Neural crest cell (in vitro differentiated cells): ENCODE results near the gene TRIP11. TPM values are rescaled to one million over a fixed set of nuclear protein-coding genes. Genes with fewer than 3 reads are reported as not detected.

Experiments
- DNase-seq: peaks from one replicate; pipeline ENCODE4 v3.0.0; 2021; ENCODE audit warnings: low read depth, mixed read lengths, low spot score
- H3K27ac Mint-ChIP-seq: one replicate; pipeline ENCODE4 v1.8.0; 2021; ENCODE audit warnings: mild to moderate bottlenecking, mixed read lengths; ENCODE audit not compliant: unreplicated experiment
- H3K27me3 Mint-ChIP-seq: 2 replicates; pipeline ENCODE4 v1.8.0; 2021; ENCODE audit warnings: low read depth, mild to moderate bottlenecking, mixed read lengths
- H3K36me3 Mint-ChIP-seq: 2 replicates; pipeline ENCODE4 v1.8.0; 2021; ENCODE audit warnings: low read depth, mild to moderate bottlenecking, mixed read lengths
- H3K4me1 Mint-ChIP-seq: 2 replicates; pipeline ENCODE4 v1.8.0; 2021; ENCODE audit warnings: mixed read lengths
- H3K4me3 Mint-ChIP-seq: one replicate; pipeline ENCODE4 v1.8.0; 2021; ENCODE audit warnings: mild to moderate bottlenecking, mixed read lengths
- H3K9me3 Mint-ChIP-seq: 2 replicates; pipeline ENCODE4 v1.8.0; 2021; ENCODE audit warnings: mixed read lengths
- total RNA-seq: library from RNA; stranded (reverse); gene quantifications from 2 replicates; pipeline ENCODE4 v1.2.1, GENCODE V29; 2021
- TF ChIP-seq, protein P1 (sequence below): fragments of 200-600 bp; sonication (generic); conservative IDR thresholded peaks from 2 replicates; pipeline ENCODE4 v1.5.0; 2021; ENCODE audit warnings: antibody characterized with exemption, mild to moderate bottlenecking

The TRIP11 gene
- total RNA-seq, 1 donor from 2014 or later, result 41.3 TPM

DNA sequence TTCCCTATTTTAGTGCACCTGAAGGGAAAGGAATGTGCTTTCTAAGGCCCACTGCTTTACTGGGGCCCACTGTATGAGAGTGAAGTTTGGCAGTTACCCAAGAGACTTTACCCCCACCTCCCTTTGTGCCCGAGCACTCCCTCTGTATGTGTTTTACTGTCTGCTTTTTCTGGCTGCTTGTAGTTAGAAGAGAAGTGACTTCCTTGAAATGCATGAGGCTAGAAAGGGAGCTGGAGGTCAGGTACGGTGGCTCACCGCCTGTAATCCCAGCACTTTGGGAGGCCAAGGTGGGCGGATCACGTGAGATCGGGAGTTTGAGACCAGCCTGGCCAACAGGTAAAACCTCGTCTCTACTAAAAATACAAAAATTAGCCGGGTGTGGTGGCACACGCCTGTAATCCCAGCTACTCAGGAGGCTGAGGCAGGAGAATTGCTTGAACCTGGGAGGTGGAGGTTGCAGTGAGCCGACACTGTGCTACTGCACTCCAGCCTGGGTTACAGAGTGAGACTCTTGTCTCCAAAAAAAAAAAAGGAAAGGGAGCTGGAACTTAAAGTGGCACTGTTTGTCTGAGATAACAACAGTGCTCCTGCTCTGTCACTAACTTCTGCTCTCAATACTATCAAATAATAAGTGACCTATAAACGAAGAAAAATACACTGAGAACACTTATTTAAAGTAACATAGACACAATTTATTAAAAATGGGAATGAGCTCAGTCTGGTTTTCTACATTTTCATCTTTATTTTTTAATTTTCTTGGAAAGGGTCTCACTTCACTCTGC, 5.8 kb downstream of the TRIP11 start:
- Mint-ChIP-seq H3K27ac (no peak overlapping the region), H3K36me3 (peaks cover 7% of the 10 kb centered on the region), H3K27me3 (no peaks in the 10 kb centered on the region), H3K9me3 (no peaks in the 10 kb centered on the region), H3K4me1 (peaks cover 24% of the 10 kb centered on the region), H3K4me3 (peak overlapping the region; percentile 26)
- TF ChIP-seq, protein P1, sequence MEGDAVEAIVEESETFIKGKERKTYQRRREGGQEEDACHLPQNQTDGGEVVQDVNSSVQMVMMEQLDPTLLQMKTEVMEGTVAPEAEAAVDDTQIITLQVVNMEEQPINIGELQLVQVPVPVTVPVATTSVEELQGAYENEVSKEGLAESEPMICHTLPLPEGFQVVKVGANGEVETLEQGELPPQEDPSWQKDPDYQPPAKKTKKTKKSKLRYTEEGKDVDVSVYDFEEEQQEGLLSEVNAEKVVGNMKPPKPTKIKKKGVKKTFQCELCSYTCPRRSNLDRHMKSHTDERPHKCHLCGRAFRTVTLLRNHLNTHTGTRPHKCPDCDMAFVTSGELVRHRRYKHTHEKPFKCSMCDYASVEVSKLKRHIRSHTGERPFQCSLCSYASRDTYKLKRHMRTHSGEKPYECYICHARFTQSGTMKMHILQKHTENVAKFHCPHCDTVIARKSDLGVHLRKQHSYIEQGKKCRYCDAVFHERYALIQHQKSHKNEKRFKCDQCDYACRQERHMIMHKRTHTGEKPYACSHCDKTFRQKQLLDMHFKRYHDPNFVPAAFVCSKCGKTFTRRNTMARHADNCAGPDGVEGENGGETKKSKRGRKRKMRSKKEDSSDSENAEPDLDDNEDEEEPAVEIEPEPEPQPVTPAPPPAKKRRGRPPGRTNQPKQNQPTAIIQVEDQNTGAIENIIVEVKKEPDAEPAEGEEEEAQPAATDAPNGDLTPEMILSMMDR, result no peak
- no peak for DNase-seq

DNA sequence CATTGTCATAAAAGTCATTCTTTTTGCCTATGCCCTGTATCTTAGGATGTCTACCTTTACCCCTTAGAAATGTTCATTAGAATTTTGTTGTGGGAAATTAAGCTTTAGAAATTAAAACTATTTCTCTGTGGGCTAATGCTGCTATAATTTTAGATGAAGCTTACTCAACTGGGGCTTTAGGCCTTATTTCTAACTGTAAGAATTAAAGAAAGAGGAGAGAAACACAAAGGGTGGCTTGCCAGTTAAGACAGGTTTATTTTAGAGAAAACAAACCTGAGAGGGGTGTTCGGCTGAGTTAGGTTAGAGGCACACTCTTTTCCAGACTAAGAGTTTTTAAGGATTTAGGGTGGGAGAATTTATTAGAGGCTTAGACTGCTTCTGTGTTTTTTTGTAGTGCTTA, 6.4 kb downstream of the TRIP11 start:
- Mint-ChIP-seq H3K4me3 (peak overlapping the region; percentile 26), H3K4me1 (peaks cover 18% of the 10 kb centered on the region)

DNA sequence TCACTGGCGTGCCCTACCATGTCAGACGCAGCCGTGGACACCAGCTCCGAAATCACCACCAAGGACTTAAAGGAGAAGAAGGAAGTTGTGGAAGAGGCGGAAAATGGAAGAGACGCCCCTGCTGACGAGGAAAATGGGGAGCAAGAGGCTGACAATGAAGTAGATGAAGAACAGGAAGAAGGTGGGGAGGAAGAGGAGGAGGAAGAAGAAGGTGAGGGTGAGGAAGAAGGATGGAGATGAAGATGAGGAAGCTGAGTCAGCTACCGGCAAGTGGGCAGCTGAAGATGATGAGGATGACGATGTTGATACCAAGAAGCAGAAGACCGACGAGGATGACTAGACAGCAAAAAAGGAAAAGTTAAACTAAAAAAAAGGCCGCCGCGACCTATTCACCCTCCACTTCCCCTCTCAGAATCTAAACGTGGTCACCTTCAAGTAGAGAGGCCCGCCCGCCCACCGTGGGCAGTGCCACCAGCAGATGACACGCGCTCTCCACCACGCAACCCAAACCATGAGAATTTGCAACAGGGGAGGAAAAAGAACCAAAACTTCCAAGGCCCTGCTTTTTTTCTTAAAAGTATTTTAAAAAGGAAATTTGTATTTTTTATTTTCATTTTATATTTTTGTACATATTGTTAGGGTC, 13.2 kb downstream of the TRIP11 start:
- Mint-ChIP-seq H3K36me3 (peaks cover 8% of the 10 kb centered on the region), H3K27me3 (no peaks in the 10 kb centered on the region), H3K4me3 (peak overlapping the region; percentile 11), H3K9me3 (no peaks in the 10 kb centered on the region), H3K27ac (peak overlapping the region; percentile 47), H3K4me1 (peaks cover 4% of the 10 kb centered on the region)
- TF ChIP-seq, protein P1, result no peak
- DNase-seq, result no peak

More for the DNA sequence above, 6.4 kb downstream of the TRIP11 start:
- Mint-ChIP-seq H3K9me3 (no peaks in the 10 kb centered on the region), H3K36me3 (peaks cover 7% of the 10 kb centered on the region), H3K27me3 (no peaks in the 10 kb centered on the region), H3K27ac (no peak overlapping the region)
- TF ChIP-seq, protein P1, result no peak
- DNase-seq, result no peak

DNA sequence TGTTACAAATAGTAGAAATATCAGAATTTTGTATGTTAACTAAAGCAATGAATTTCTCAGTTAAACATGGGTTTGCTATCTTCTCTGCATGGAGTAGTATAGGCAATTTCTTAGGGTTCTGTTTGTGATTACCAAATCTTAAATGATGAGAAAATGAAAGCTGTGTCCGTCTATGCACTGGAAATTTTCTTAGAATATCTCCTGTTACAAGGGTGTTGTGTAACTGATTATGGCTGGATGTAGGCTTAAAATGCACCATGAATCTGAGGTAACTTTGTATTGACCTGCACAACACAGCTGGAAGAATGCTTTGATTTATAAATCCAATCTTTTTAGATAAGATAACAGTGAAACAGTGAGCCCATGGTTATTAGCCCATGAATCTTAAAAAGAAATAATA, 17.8 kb downstream of the TRIP11 start:
- DNase-seq, result no peak

DNA sequence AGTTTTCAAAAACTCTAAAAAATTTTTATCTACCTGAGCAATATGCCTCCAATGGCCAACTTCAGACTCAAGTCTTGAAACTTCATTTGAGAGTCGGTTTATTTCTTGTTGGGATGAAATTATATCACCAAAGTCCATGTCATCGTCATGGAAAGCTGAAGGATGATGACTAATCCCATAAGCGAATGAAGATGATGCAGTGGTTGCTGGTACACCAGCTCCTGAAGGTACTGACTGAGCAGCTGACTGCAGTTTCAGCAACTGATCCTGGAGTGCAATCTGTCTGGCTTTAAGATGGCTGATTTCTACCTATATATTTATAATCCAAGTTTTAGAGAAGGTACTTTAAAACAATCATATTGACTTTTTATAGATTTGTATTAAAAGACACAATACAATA, 18.3 kb downstream of the TRIP11 start:
- TF ChIP-seq, protein P1, result no peak
- no peaks in the 10 kb centered on the region for H3K27me3 Mint-ChIP-seq
- no peak overlapping the region for H3K4me3 Mint-ChIP-seq
- H3K27ac Mint-ChIP-seq, result no peak overlapping the region
- peaks cover 3% of the 10 kb centered on the region for H3K4me1 Mint-ChIP-seq
- no peak for DNase-seq
- H3K9me3 Mint-ChIP-seq, result no peaks in the 10 kb centered on the region
- H3K36me3 Mint-ChIP-seq, result peaks cover 5% of the 10 kb centered on the region

More for the DNA sequence above, 17.8 kb downstream of the TRIP11 start:
- TF ChIP-seq, protein P1, result no peak
- H3K9me3 Mint-ChIP-seq, result no peaks in the 10 kb centered on the region
- no peak overlapping the region for H3K4me3 Mint-ChIP-seq
- peaks cover 4% of the 10 kb centered on the region for H3K4me1 Mint-ChIP-seq
- no peak overlapping the region for H3K27ac Mint-ChIP-seq
- no peaks in the 10 kb centered on the region for H3K27me3 Mint-ChIP-seq
- H3K36me3 Mint-ChIP-seq, result peaks cover 6% of the 10 kb centered on the region
